Lower leg skin (tissue), 4 donors: ENCODE data around the gene INAFM2. TPM values are rescaled to one million over a fixed set of nuclear protein-coding genes. Genes with fewer than 3 reads are reported as not detected.

Source experiments
- DNase-seq, 2 donors: peaks; one replicate each; pipeline ENCODE4 v3.0.0-alpha.2; 2019; ENCODE audit warnings: low spot score in 2 of 2
- H3K4me3 ChIP-seq: fragments of 200-600 bp; sonication (generic); 2 replicates; pipeline ENCODE4 v1.5.1; 2017; ENCODE audit warnings: mild to moderate bottlenecking, low read depth; ENCODE audit not compliant: poor library complexity, severe bottlenecking
- CTCF ChIP-seq, 3 donors: fragments of 450-650 bp; IDR thresholded peaks; one replicate each; pipeline ENCODE4 v1.5.1; 2016; ENCODE audit warnings: antibody characterized with exemption in 3 of 3, mild to moderate bottlenecking in 3 of 3, moderate library complexity in 2 of 3
- POLR2A ChIP-seq, 2 donors: fragments of 450-650 bp; IDR thresholded peaks; one replicate each; pipeline ENCODE4 v1.6.1; 2016 to 2017; ENCODE audit warnings: antibody characterized with exemption in 2 of 2, mild to moderate bottlenecking in 1 of 2, moderate library complexity in 1 of 2
- WGBS, 2 donors: methylation state at CpG; one replicate each; pipeline ENCODE4 v1.1.5; 2018; 5-methylcytosine and 5-hydroxymethylcytosine counted together
- intact Hi-C: fragments of 100-400 bp; cut with DNase I; formaldehyde crosslinking; loops from one replicate; pipeline ENCODE4 v1.15.0; 2023; ENCODE audit warnings: low total_unique reads
- total RNA-seq, 4 donors: library from RNA; depleted of rRNA; stranded (reverse); fragments of >200 nt; gene quantifications; one replicate each; pipeline ENCODE4 v1.1.0, GENCODE V29; 2016

The INAFM2 gene
- total RNA-seq, 4 donors from 2014 or later, result 6.8 to 13.8 (median 10.0) TPM

DNA sequence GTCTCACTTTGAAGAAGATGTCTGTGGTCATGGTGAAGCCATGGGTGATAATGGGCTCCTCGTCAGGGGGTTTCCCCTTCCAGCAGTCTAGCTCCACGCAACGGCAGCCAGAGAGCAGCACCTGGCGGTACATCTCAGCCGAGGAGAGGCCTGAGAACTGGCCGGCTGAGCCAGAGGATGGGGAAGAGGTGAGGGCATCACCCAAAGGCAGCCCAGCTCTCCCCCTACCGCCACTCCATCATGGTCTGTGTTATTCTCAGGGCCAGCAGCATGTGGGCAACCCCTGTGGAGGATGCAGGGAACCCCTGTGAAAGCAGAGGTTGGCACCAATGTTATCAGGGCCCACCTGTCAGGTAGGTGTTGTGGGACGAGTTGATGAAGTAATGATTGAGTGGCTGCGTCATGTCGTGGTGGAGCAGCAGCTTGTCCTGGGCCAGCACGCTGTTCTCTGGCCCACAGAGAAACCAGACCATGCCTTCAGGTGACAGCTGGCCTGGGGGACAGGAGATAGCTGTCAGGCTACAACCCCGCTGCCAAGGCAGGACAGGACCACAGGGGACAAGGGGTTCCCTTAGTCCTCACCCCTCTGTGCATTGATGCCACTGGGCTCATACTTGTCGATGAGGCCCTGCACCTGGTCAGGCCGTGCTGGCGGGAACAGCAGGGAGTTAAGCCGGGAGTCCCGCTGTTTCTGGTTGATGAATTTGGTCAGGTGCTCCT, 25.1 kb upstream of the INAFM2 start:
- DNase-seq, result no peak
- 92 to 94% methylated on average over 15 to 17 of the region's 17 CpGs for WGBS, 2 donors
- no peak for TF ChIP-seq CTCF (IDR thresholded peaks at IDR 0.05)
- TF ChIP-seq POLR2A (IDR thresholded peaks at IDR 0.05), result no peak
- no peak overlapping the region for H3K4me3 ChIP-seq
- intact Hi-C loops, result no loop called here

- DNase-seq, result no peak
- intact Hi-C loops, result no loop called here
- no peak for TF ChIP-seq CTCF (IDR thresholded peaks at IDR 0.05)
- TF ChIP-seq POLR2A (IDR thresholded peaks at IDR 0.05), result no peak
- H3K4me3 ChIP-seq, result no peak overlapping the region
- WGBS, 2 donors, result 94 to 96% methylated on average over 2 of the region's 2 CpGs
These were observed 23.1 kb upstream of the INAFM2 start for GRCh38 chr15:40300367-40300766.

DNA sequence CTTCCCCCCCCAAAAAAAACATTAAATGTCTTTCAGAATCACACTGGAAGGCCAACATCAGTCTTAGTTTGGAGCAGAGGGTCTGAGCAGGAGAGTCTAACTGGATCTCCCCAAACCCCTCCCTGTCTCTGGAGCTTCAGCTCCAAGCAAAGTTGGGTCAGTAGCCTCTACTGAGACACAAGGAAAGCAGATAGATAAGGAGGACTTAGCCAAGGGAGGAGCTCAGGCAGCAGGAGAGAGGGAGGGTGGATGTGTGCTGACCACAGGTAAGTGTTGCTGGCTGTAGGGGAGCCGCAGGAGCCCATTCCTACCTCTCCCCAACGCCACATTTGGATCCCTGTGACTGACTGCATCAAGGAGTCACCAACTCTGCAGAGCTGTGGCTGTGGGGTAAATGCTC, 22.7 kb upstream of the INAFM2 start:
- WGBS, 2 donors, result 92 to 96% methylated on average over 2 of the region's 2 CpGs
- no peak for DNase-seq
- no peak overlapping the region for H3K4me3 ChIP-seq
- TF ChIP-seq POLR2A (IDR thresholded peaks at IDR 0.05) (no peak), CTCF (IDR thresholded peaks at IDR 0.05) (no peak)
- intact Hi-C loops, result no loop called here

- no peak for TF ChIP-seq CTCF (IDR thresholded peaks at IDR 0.05)
- H3K4me3 ChIP-seq, result no peak overlapping the region
- WGBS, 2 donors, result 61 to 63% methylated on average over 12 of the region's 12 CpGs
- intact Hi-C loops, result no loop called here
- no peak for DNase-seq
These were observed 21.9 kb upstream of the INAFM2 start for GRCh38 chr15:40301467-40302179.

DNA sequence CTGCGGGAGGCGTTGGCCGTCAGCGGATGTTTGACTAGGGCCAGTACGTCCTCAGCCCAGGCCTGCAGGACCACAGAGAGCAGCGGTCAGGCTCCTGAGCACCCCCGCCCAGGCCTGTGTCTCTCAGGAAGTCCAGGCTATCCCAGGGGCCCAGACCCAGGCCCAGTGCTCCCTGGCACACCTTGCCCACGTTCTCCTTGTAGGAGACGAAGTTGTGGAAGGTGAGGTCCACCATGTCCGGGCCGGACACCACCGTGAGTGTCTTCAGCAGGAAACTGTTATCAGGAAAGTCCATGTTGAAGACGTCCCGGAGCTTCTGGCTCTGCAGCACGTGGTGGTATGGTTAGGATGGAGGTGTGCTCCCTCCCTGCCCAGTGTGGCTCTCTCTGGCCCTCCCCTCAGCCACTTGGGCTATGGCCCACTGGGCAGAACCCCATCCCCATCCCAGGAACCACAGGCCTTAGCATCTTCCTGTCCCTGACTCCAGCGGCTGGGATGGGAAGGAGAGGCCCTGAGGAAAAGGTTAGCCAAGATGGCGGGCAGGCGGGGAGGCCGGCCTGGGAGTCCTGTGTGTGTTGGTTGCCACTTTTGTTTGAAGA, 21.1 kb upstream of the INAFM2 start:
- intact Hi-C loops, result no loop called here
- no peak overlapping the region for H3K4me3 ChIP-seq
- 91 to 94% methylated on average over 19 of the region's 19 CpGs for WGBS, 2 donors
- TF ChIP-seq POLR2A (IDR thresholded peaks at IDR 0.05) (no peak), CTCF (IDR thresholded peaks at IDR 0.05) (no peak)
- no peak for DNase-seq
